GM21367 (cell line): ENCODE data around the gene IRS2.
"Not testable (repeated sequence)": the region's sequence is repeated elsewhere in the genome, so short reads cannot be mapped to it uniquely, and the experiment has no call there.

Experiments
- ATAC-seq: cut with Tn5 transposase; IDR thresholded peaks from one replicate; pipeline ENCODE4 v1.9.1; 2021; ENCODE audit not compliant: unreplicated experiment

Gene IRS2

DNA sequence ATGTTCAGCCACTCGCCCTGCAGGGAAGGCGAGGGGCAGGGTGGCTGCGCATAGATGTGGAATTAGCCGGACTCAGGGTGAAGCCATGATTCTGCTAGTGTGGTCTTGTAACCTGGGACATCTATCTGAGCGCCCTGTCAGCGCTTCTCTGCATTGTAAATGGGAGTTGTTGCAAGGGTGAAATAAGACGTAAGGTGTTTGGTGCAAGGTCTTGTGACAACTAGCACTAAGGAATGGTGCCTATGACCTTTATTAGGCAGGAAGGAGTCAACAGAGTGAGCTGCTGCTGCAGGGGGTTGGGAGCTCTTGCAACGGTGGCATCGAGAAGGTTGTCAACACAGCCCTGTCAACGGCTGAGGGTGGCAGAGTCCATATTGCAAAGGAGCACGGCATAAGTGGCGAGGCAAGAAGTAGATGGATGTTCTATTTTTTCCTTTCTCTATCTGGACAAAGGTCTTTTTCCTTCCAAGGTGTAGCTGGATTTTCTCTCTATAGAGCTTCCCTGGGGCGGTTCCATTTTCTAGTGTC, 49.3 kb downstream of the IRS2 start:
- ATAC-seq, result no peak

DNA sequence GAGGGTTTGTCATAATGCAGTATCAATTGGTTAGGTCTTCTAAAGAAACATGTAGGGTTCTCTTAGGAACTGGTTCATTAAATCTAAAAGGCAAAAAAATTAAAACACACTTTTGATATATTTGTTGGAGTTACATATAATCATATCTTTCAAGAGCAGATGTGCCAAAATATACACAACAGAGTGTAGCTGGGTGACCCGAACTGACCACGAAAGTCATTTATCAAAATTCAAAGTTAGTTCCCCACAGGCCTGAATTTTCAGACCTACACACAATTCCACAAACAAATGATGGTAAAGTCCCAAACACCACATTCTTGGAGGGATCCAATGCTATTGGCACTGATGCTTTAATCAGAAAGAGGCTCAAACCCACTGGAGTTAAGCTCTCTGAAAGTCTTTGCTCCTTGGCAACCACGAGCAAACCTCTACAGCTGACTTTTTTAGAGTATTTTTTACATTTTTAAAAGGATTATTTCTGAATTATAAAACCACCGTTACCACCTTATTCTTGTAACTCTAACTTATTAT, 50.9 kb downstream of the IRS2 start:
- ATAC-seq, result no peak

GRCh38 chr13:109734002-109734785, 52.2 kb downstream of the IRS2 start:
- no peak for ATAC-seq

GRCh38 chr13:109733550-109733949, 52.8 kb downstream of the IRS2 start:
- ATAC-seq, result no peak

DNA sequence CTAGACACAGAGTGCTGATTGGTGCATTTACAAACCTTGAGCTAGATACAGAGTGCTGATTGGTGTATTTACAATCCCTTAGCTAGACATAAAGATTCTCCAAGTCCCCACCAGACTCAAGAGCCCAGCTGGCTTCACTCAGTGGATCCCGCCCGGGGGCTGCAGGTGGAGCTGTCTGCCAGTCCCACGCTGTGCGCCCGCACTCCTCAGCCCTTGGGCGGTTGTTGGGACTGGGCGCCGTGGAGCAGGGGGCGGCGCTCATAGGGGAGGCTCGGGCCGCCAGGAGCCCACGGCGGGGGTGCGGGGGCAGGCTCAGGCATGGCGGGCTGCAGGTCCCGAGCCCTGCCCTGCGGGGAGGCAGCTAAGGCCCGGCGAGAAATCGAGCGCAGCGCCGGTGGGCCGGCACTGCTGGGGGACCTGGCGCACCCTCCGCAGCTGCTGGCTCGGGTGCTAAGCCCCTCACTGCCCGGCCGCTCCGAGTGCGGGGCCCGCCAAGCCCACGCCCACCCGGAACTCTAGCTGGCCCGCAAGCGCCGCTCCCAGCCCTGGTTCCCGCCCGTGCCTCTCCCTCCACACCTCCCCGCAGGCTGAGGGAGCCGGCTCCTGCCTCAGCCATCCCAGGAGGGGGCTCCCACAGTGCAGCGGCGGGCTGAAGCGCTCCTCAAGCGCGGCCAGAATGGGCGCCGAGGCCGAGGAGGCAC, 53.8 kb downstream of the IRS2 start:
- not testable (repeated sequence) for ATAC-seq

DNA sequence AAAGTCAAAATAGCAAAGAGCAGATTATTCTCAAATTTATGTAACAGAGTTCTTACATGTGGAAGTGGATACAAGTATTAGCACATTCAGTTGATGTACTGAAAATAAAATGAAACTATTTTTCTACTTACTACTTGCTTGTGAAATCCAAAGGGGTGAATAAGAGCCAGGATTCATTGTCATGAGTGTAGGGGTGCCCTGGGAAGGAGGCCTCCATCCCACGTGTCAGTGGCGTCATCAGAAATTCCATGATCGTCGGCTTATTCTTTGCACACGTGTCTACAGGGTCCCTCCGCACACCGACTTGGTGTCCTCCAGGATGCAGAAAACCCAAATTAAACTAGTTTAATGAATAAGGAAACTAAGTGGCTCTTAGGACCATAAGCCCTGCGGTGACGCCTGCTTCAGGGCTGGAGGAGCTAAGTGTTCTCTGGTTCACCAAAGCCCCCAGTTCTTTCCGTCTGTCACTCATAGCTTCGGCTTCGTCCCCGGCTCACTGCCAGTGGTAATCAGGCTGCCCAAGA, 55.5 kb downstream of the IRS2 start:
- no peak for ATAC-seq

- no peak for ATAC-seq
Measured at GRCh38 chr13:109728791-109729731, 57.3 kb downstream of the IRS2 start.

GRCh38 chr13:109728061-109728460, 58.3 kb downstream of the IRS2 start:
- no peak for ATAC-seq

- no peak for ATAC-seq
Measured at GRCh38 chr13:109727251-109727650, 59.1 kb downstream of the IRS2 start.

DNA sequence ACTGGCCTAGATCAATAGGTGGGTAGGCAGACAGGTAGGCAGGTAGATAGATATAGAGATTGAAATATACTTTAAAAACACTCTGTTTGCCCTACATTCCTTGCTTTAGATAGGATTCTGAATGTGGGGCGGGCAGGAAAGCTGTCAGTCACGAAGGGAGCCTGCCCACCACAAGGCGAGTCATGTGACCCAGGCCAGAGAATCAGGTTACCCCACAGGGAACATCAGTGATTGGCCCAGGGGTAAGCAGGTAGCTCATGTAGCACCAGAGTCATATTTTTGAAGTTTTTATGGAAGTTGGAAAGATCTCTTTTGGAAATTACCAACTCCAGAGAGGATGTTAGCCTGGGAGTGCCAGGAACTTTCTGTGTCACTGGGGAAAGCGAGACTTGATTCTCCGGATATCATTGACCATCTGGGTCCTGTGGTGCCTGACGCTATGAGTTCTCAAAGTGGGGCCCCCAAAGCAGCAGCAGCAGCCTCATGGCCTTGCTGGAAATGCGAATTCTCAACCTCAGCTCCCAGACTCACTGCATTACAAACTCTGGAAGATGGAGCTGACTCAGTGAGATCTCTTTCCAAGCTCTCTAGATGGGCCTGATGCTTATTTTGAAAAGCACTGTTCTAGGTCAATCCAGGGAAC, 60.3 kb downstream of the IRS2 start:
- no peak for ATAC-seq

GRCh38 chr13:109725297-109725696, 61.1 kb downstream of the IRS2 start:
- no peak for ATAC-seq

DNA sequence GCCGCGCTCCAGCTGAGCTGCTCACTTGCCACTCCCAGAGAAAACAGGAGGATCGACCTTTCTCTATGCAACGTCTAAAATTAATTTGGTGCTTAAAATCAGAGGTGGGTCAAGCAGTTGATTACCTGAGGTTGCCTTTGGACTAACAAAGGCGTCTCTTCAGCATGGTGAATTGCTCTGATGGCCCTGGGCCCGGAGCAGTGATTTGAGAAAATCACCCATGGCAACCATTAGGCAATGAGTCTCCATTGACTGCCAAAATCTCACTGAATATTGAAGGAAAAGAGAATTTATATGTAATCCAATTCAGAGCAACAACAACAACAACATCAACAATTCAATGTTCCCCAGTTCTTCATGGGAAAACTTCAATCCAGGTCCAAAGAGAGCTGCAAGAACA, 61.8 kb downstream of the IRS2 start:
- ATAC-seq, result no peak

DNA sequence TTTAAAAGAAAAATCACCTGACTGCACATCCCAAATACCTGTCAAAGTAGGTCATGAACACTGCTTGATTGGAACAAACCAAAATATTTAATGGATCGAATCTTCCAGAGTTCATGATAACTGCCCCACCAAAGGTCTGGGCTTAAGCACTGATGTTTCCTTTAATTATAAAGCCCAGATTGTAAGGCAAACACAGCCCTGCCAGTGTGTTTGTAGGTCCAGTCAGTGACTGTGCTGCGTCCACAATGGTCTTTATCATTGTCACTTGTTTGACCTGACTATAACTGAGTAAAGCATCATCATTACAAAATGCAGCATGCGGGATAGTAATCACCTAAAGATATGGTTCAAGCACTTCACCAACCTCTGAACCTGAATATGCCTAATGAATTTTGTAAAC, 63.3 kb downstream of the IRS2 start:
- no peak for ATAC-seq

GRCh38 chr13:109722068-109722467, 64.3 kb downstream of the IRS2 start:
- ATAC-seq, result no peak

- ATAC-seq, result no peak
Measured at GRCh38 chr13:109720758-109721184, 65.6 kb downstream of the IRS2 start.

GRCh38 chr13:109719962-109720646, 66.3 kb downstream of the IRS2 start:
- no peak for ATAC-seq

GRCh38 chr13:109718726-109719125, 67.7 kb downstream of the IRS2 start:
- ATAC-seq, result no peak

GRCh38 chr13:109717686-109718085, 68.7 kb downstream of the IRS2 start:
- ATAC-seq, result no peak

GRCh38 chr13:109715902-109716301, 70.5 kb downstream of the IRS2 start:
- ATAC-seq, result no peak

DNA sequence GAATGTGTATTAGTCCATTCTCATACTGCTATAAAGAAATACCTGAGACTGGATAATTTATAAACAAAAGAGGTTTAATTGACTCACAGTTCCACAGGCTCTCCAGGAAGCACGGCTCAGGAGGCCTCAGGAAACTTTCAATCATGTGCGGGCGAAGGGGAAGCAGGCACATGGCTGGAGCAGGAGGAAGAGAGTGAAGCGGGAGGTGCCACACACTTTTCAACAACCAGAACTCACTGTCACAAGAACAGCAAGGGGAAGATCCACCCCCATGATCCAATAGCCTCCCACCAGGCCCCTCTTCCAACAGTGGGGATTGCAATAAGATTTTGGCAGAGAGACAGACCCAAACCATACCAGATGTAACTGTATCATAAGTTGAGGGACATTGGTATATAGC, 72.7 kb downstream of the IRS2 start:
- ATAC-seq, result no peak
